Fibroblast of the aortic adventitia (primary cell): ENCODE results near the gene MATCAP1. TPM values are rescaled to one million over a fixed set of nuclear protein-coding genes. Genes with fewer than 3 reads are reported as not detected.
A peak's percentile ranks its signal among the peaks of the same experiment; 100 is the strongest.

Experiments
- DNase-seq: peaks from one replicate; pipeline ENCODE4 v3.0.0-alpha.2; 2010; ENCODE audit warnings: low read depth
- H3K4me3 ChIP-seq: 2 replicates; pipeline ENCODE4 v1.5.1; 2011; ENCODE audit warnings: low read depth, mild to moderate bottlenecking, control low read depth, low read length, moderate library complexity
- total RNA-seq: library from RNA; depleted of rRNA; stranded (reverse); fragments of >200 nt; gene quantifications from 2 replicates; pipeline ENCODE4 v1.2.3, GENCODE V29; 2012; ENCODE audit warnings: low replicate concordance
- TF ChIP-seq, protein P1 (sequence below): IDR thresholded peaks from 2 replicates; pipeline ENCODE4 v1.5.1; 2011; ENCODE audit warnings: mild to moderate bottlenecking, low read length, control low read depth, inconsistent platforms; ENCODE audit not compliant: insufficient read depth

Gene MATCAP1
- total RNA-seq, 1 donor, result 9.9 TPM

DNA sequence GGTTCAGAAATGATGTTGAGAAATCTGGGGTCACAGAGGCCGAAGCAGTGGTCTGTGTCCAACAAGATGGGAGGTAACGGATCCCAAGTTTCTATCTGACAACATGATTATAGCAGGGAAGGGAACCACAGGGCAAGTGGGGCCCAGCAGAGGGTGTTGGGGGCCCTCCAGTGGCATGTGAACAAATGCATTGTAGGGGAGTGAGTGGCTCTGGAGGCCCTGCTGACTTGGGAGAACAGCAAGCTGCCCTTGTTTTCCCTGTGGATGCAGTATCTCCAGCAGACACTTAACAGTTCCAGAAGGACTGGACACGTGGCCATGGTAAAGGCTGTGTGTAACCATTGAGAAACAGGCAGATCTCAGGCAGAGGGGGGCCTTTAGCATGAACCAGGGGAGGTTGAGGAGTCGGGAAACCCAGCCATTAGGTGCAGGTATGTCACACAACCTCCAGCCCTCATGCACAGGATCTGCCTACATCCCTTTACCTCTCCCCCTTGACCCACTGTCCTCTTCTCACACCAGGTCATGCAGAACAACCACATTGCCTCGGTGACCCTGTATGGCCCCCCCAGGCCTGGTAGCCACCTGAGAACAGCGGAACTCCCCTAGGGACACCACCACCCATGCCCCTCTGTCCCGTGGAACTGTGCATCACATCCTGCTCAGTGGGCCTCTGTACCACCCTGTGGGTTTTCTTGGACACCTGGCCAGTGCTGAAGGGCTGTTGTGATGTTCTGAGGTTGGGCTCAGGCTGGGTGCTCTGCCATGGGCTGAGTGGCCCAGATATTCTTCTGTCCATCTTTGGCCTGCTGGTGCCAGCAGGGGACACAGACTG, 37.0 kb downstream of the MATCAP1 start:
- no peak overlapping the region for H3K4me3 ChIP-seq
- TF ChIP-seq, protein P1, sequence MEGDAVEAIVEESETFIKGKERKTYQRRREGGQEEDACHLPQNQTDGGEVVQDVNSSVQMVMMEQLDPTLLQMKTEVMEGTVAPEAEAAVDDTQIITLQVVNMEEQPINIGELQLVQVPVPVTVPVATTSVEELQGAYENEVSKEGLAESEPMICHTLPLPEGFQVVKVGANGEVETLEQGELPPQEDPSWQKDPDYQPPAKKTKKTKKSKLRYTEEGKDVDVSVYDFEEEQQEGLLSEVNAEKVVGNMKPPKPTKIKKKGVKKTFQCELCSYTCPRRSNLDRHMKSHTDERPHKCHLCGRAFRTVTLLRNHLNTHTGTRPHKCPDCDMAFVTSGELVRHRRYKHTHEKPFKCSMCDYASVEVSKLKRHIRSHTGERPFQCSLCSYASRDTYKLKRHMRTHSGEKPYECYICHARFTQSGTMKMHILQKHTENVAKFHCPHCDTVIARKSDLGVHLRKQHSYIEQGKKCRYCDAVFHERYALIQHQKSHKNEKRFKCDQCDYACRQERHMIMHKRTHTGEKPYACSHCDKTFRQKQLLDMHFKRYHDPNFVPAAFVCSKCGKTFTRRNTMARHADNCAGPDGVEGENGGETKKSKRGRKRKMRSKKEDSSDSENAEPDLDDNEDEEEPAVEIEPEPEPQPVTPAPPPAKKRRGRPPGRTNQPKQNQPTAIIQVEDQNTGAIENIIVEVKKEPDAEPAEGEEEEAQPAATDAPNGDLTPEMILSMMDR, result peak; percentile 6
- no peak for DNase-seq

DNA sequence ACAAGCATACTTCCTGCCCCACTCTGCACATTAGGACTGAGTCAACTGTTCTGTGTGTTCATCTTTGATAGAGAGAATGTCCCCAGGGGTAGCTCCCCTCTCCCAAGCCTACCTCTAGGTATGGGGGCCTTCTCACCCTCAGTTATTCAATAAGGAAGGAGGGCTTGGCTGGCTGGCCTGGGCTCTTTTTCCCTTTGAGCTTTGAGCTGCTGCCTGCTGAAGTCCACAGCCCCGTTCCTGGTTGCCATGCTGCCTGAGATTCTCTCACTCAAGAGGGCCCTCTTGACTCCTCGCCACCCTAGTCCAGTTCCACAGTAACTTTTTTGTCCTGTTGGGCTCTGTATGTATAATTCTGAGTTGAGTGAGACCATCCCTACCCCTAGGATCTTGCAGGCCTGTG, 38.0 kb downstream of the MATCAP1 start:
- TF ChIP-seq, protein P1, result no peak
- no peak for DNase-seq
- no peak overlapping the region for H3K4me3 ChIP-seq

GRCh38 chr16:67144943-67145342, 38.8 kb downstream of the MATCAP1 start:
- no peak for DNase-seq
- TF ChIP-seq, protein P1, result no peak
- H3K4me3 ChIP-seq, result no peak overlapping the region

- TF ChIP-seq, protein P1, result no peak
- no peak for DNase-seq
- no peak overlapping the region for H3K4me3 ChIP-seq
These were observed 41.4 kb downstream of the MATCAP1 start for GRCh38 chr16:67142342-67142741.

- TF ChIP-seq, protein P1, result no peak
- H3K4me3 ChIP-seq, result no peak overlapping the region
- no peak for DNase-seq
These were observed 42.4 kb downstream of the MATCAP1 start for GRCh38 chr16:67141391-67141790.

DNA sequence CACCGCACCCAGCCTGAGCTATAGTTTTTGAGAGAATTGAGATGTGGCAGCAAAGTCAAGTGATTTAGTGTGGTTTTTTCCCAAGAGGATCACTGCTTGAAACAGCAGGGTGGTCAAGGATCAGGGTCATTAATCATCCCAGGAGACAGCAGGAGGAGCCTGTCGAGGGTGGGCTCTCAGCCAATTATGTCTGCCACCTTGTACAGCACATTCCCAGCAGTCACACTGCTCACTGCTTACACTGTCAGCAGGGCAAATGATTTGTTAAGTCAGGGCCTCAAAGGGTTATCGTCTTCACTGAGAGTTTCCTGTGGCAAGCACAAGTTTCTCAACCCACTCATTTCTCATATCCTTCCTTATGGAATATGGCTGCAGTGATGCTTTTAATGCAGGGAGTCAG, 46.2 kb downstream of the MATCAP1 start:
- no peak overlapping the region for H3K4me3 ChIP-seq
- peak; percentile 12 for DNase-seq
- TF ChIP-seq, protein P1, result no peak
